ENCODE measurements around the gene HPGDS.

DNA sequence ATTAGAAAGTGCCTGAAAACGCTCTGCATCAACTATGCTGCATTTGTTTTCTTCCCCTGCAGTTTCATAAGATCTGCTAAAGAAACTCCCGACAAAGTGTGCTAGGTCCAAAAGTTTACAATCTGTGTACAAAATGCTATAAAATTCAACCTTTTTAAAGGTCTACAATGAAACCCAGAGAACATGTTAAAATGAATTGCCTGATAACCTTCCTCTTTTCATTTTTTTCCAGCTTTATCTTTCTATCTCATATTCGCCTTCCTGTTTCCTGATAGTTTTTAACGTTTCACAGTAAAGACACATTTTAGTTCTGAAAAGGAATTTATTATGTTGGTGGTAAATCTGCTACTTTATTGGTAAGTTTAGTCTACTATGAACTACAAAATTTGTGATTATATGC lies 9.5 kb upstream of the HPGDS start:
- TF ChIP-seq POLR2A (IDR thresholded peaks at IDR 0.05; ENCODE audit: low read depth, low read length) (no peak), POLR2AphosphoS5 (IDR thresholded peaks at IDR 0.05; ENCODE audit: low read depth, low read length) (no peak)
